HepG2 (cell line): ENCODE data around the gene PHKA1. TPM values are rescaled to one million over a fixed set of nuclear protein-coding genes. Genes with fewer than 3 reads are reported as not detected.

Source experiments
- ATAC-seq: fragments of 200-7000 bp; cut with Tn5 transposase; 3 replicates; pipeline ENCODE4 v1.9.1; 2020; ENCODE audit warnings: mild to moderate bottlenecking, moderate library complexity
- BruUV-seq: library from RNA; stranded (reverse); fragments of 400-500 nt; replicated peaks from 2 replicates; lab custom pipeline; 2021; lab: Mats Ljungman, UMichigan
- CTCF ChIA-PET: fragments of 300-600 bp; formaldehyde crosslinking; extraction: SDS; loops from one replicate; lab custom pipeline; 2021; ENCODE audit warnings: low total read pairs, inconsistent platforms, low intra/inter-chr PET ratio; lab: Yijun Ruan, JAX
- POLR2A ChIA-PET: fragments of 350-600 bp; sonication (Branson Sonifier 250); formaldehyde crosslinking; loops from one replicate; lab custom pipeline; 2020; ENCODE audit warnings: antibody characterized with exemption, inconsistent platforms; lab: Yijun Ruan, JAX
- DNase-seq: peaks from one replicate; pipeline ENCODE4 v3.0.0-alpha.2; 2015; ENCODE audit warnings: low spot score
- FAIRE-seq: peaks from 3 replicates; lab custom pipeline; 2011; peaks lifted over from hg19 to GRCh38; lab: Jason Lieb, UNC
- H2AFZ ChIP-seq: one replicate; pipeline ENCODE4 v1.6.1; 2011; ENCODE audit warnings: low read length, inconsistent platforms
- H3K27ac ChIP-seq: fragments of 300-600 bp; 3 replicates; pipeline ENCODE4 v1.8.0; 2011; ENCODE audit warnings: mixed run types, mild to moderate bottlenecking, mixed read lengths, low read length, inconsistent platforms; ENCODE audit not compliant: insufficient read depth; ENCODE audit errors: extremely low read length
- H3K27me3 ChIP-seq, 2 experiments: fragments of 200-600 bp in 1 of 2; 2 replicates in 1 of 2; 3 replicates in 1 of 2; pipeline versions ENCODE4 v1.6.0 to v1.8.0; 2011; ENCODE audit warnings: low read length in 2 of 2, mild to moderate bottlenecking in 2 of 2, moderate library complexity in 2 of 2, inconsistent platforms in 1 of 2; ENCODE audit not compliant: insufficient read depth in 2 of 2, control insufficient read depth in 1 of 2
- H3K36me3 ChIP-seq, 2 experiments: fragments of 200-600 bp in 1 of 2; replicated peaks in 1 of 2; 2 replicates in 1 of 2; 3 replicates in 1 of 2; pipeline versions ENCODE4 v1.5.1 to v1.8.0; 2011; ENCODE audit warnings: low read length in 2 of 2, inconsistent platforms in 1 of 2; ENCODE audit not compliant: insufficient read depth in 2 of 2, control insufficient read depth in 1 of 2
- H3K4me1 ChIP-seq: 2 replicates; pipeline ENCODE4 v1.5.1; 2012; ENCODE audit warnings: low read length, inconsistent platforms; ENCODE audit not compliant: insufficient read depth
- H3K4me2 ChIP-seq: 2 replicates; pipeline ENCODE4 v1.6.0; 2011; ENCODE audit warnings: low read depth, low read length, inconsistent platforms
- H3K4me3 ChIP-seq, 3 experiments: fragments of 200-600 bp in 1 of 3; sonication (generic), shearing (Covaris generic) in 1 of 3; replicated peaks in 1 of 3; 2 replicates each; pipeline ENCODE4 v1.5.1; 2011 to 2016; ENCODE audit warnings: low read length in 3 of 3, inconsistent platforms in 2 of 3, low read depth in 2 of 3, mild to moderate bottlenecking in 2 of 3, control low read depth in 1 of 3, mixed read lengths in 1 of 3; ENCODE audit not compliant: insufficient read depth in 1 of 3
- H3K79me2 ChIP-seq: one replicate; pipeline ENCODE4 v1.6.1; 2011; ENCODE audit warnings: low read length, inconsistent platforms; ENCODE audit not compliant: insufficient read depth
- H3K9ac ChIP-seq: 2 replicates; pipeline ENCODE4 v1.6.0; 2011; ENCODE audit warnings: mild to moderate bottlenecking, low read depth, low read length, inconsistent platforms; ENCODE audit not compliant: insufficient read depth
- H3K9me3 ChIP-seq: 2 replicates; pipeline ENCODE4 v1.5.1; 2012; ENCODE audit warnings: mild to moderate bottlenecking, low read length
- H4K20me1 ChIP-seq: 2 replicates; pipeline ENCODE4 v1.6.0; 2011; ENCODE audit warnings: inconsistent platforms, mild to moderate bottlenecking, low read length, moderate library complexity; ENCODE audit not compliant: insufficient read depth
- ARNT2 ChIP-seq: sonication (generic); formaldehyde crosslinking; IDR thresholded peaks from 2 replicates; pipeline ENCODE4 v1.8.0; 2022; ENCODE audit warnings: mild to moderate bottlenecking, low read depth, missing genetic modification reagents, moderate library complexity
- CREB1 ChIP-seq, 2 experiments: fragments of 450-650 bp in 1 of 2; IDR thresholded peaks; 2 replicates each; pipeline ENCODE4 v1.6.1; 2016 to 2017; ENCODE audit warnings: control low read depth in 1 of 2, mild to moderate bottlenecking in 1 of 2, missing compliant biosample characterization in 1 of 2, missing genetic modification characterization in 1 of 2
- HNF1B ChIP-seq: sonication (generic); formaldehyde crosslinking; IDR thresholded peaks from 2 replicates; pipeline ENCODE4 v1.5.1; 2020; ENCODE audit warnings: mild to moderate bottlenecking, moderate library complexity, missing genetic modification reagents
- MEIS2 ChIP-seq: sonication (generic); formaldehyde crosslinking; IDR thresholded peaks from 2 replicates; pipeline ENCODE4 v1.9.0; 2021; ENCODE audit warnings: mild to moderate bottlenecking, missing genetic modification reagents
- STAG1 ChIP-seq: sonication (generic); formaldehyde crosslinking; IDR thresholded peaks from 2 replicates; pipeline ENCODE4 v1.4.0; 2020; ENCODE audit warnings: missing genetic modification reagents
- TMF1 ChIP-seq: sonication (generic); formaldehyde crosslinking; IDR thresholded peaks from 2 replicates; pipeline ENCODE4 v1.8.1; 2022; ENCODE audit warnings: low read depth, missing genetic modification reagents
- WIZ ChIP-seq: sonication (generic); formaldehyde crosslinking; IDR thresholded peaks from 2 replicates; pipeline ENCODE4 v1.5.1; 2020; ENCODE audit warnings: mild to moderate bottlenecking, missing genetic modification reagents
- WGBS: methylation state at CpG from one replicate; pipeline ENCODE4 v1.1.6; 2017; ENCODE audit warnings: low lambda C conversion rate; 5-methylcytosine and 5-hydroxymethylcytosine counted together
- in situ Hi-C: cut with HindIII; loops from 2 replicates; pipeline ENCODE4 v1.10.0; 2017; ENCODE audit warnings: low pct_unique_long_range_greater_than_20kb; ENCODE audit not compliant: extremely low pct_ligation_motif_present
- intact Hi-C: fragments of 100-400 bp; cut with micrococcal nuclease; formaldehyde crosslinking; loops from one replicate; pipeline ENCODE4 v1.10.0; 2022; ENCODE audit not compliant: unreplicated experiment
- polyA plus RNA-seq, 8 experiments: library from polyadenylated mRNA; depleted of rRNA in 3 of 8; stranded (reverse) in 7 of 8; unstranded in 1 of 8; fragments of >200 nt; fragmentation: Illumina TruSeq in 4 of 8; extraction: Trizol in 4 of 8; gene quantifications; 2 replicates each; pipeline versions ENCODE4 v1.2.1 to v1.2.3, GENCODE V29; 2011 to 2016; ENCODE audit warnings: low read depth in 4 of 8, missing spikeins in 1 of 8, mixed read lengths in 1 of 8; ENCODE audit not compliant: insufficient read depth in 1 of 8
- total RNA-seq, 5 experiments: library from RNA; depleted of rRNA; stranded (reverse); fragments of >200 nt; fragmentation: Illumina TruSeq; extraction: Trizol; gene quantifications; 2 replicates each; pipeline ENCODE4 v1.2.3, GENCODE V29; 2016; ENCODE audit warnings: low read depth in 1 of 5
- TF ChIP-seq, protein P1 (sequence below): sonication (generic); formaldehyde crosslinking; IDR thresholded peaks from 2 replicates; pipeline ENCODE4 v1.5.0; 2020; ENCODE audit warnings: mild to moderate bottlenecking, missing genetic modification reagents, moderate library complexity
- TF ChIP-seq, protein P2 (sequence below): sonication (generic); formaldehyde crosslinking; IDR thresholded peaks from 2 replicates; pipeline ENCODE4 v1.5.0; 2020; ENCODE audit warnings: missing genetic modification reagents

PHKA1 gene
- total and polyA plus RNA-seq, 2 of the 13 experiments (the other 11 are each of a cell fraction or from before 2014, with no cell fraction given), result 5.4 to 6.6 TPM

DNA sequence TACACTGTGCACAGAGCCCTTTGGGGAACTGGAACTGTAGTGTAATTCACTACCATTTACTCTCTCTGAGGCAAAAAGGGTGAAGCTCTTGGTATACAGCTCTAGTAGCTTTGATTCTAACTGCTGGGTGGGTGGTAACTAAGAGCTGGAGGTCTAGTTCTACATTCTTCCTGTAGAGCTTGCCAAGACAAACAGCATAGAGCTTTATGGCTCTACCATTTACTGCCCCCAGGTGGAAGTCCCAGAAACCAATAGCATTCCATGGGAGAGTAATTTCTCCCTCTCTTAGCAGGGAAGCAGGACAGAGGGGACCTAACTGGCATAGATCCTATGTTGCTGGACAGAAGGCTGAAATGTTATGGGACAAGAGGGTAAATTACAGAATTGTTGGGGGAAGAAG is 168.1 kb downstream of the PHKA1 start:
- no peak overlapping the region for H2AFZ ChIP-seq
- no peaks in the 10 kb centered on the region for H3K36me3 ChIP-seq
- H3K4me3 ChIP-seq, result no peak overlapping the region
- H3K4me2 ChIP-seq, result no peak overlapping the region
- POLR2A ChIA-PET, result no interaction called here
- intact Hi-C loops, result no loop called here
- TF ChIP-seq WIZ (CRISPR knock-in tag), result no peak
- TF ChIP-seq, protein P1, sequence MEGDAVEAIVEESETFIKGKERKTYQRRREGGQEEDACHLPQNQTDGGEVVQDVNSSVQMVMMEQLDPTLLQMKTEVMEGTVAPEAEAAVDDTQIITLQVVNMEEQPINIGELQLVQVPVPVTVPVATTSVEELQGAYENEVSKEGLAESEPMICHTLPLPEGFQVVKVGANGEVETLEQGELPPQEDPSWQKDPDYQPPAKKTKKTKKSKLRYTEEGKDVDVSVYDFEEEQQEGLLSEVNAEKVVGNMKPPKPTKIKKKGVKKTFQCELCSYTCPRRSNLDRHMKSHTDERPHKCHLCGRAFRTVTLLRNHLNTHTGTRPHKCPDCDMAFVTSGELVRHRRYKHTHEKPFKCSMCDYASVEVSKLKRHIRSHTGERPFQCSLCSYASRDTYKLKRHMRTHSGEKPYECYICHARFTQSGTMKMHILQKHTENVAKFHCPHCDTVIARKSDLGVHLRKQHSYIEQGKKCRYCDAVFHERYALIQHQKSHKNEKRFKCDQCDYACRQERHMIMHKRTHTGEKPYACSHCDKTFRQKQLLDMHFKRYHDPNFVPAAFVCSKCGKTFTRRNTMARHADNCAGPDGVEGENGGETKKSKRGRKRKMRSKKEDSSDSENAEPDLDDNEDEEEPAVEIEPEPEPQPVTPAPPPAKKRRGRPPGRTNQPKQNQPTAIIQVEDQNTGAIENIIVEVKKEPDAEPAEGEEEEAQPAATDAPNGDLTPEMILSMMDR (CRISPR knock-in tag), result peak; percentile 24
- TF ChIP-seq, all 625 proteins: peak for 1
- Histone ChIP-seq H4K20me1 (no peaks in the 10 kb centered on the region), H3K27me3 (no peaks in the 10 kb centered on the region), H3K4me1 (no peaks in the 10 kb centered on the region), H3K79me2 (no peaks in the 10 kb centered on the region), H3K27ac (no peak overlapping the region), H3K9ac (no peak overlapping the region), H3K9me3 (no peaks in the 10 kb centered on the region)
- peak; percentile 37; the same call in 2 of the 3 replicates for ATAC-seq
- CTCF ChIA-PET, result no interaction called here
- peak; percentile 2 for DNase-seq
- in situ Hi-C loops, result loop anchor here (10.0 kb wide), 1 partner anchor 241 kb away; the partner anchor contains the start of gene CITED1
- no TSS peak for BruUV-seq
- peak; percentile 55 for FAIRE-seq

GRCh38 chrX:72540318-72540717 is 173.8 kb downstream of the PHKA1 start:
- ATAC-seq (no peak), FAIRE-seq (no peak), DNase-seq (peak; percentile 9)
- ChIA-PET POLR2A (no interaction called here), CTCF (interaction anchor here (1.1 to 1.8 kb wide), 2 partner anchors 242 to 295 kb away, joined by 6 read pairs; no protein-coding TSS in a partner anchor)
- H4K20me1 ChIP-seq, result no peaks in the 10 kb centered on the region
- intact Hi-C loops, result loop anchor here (1.0 kb wide), 1 partner anchor 242 kb away; no protein-coding TSS in a partner anchor
- H3K9ac ChIP-seq, result no peak overlapping the region
- H3K4me3 ChIP-seq, result no peak overlapping the region
- BruUV-seq, result no TSS peak
- no peaks in the 10 kb centered on the region for H3K9me3 ChIP-seq
- no peaks in the 10 kb centered on the region for H3K36me3 ChIP-seq
- whole genome bisulfite sequencing, result 67% methylated on average over 5 of the region's 5 CpGs
- TF ChIP-seq, protein P2, sequence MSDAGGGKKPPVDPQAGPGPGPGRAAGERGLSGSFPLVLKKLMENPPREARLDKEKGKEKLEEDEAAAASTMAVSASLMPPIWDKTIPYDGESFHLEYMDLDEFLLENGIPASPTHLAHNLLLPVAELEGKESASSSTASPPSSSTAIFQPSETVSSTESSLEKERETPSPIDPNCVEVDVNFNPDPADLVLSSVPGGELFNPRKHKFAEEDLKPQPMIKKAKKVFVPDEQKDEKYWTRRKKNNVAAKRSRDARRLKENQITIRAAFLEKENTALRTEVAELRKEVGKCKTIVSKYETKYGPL (CRISPR knock-in tag), result peak; percentile 56; the same call in 1 of the 2 replicates
- TF ChIP-seq, protein P1 (CRISPR knock-in tag), result peak; percentile 34; the same call in 1 of the 2 replicates
- TF ChIP-seq ARNT2 (CRISPR knock-in tag), result no peak
- TF ChIP-seq STAG1 (CRISPR knock-in tag), result peak; percentile 40; the same call in 1 of the 2 replicates
- TF ChIP-seq TMF1, result no peak
- TF ChIP-seq MEIS2 (CRISPR knock-in tag), result no peak
- TF ChIP-seq HNF1B (CRISPR knock-in tag), result no peak
- TF ChIP-seq CREB1 (IDR thresholded peaks at IDR 0.05), result no peak
- no peak for TF ChIP-seq CREB1 (CRISPR knock-in tag; IDR thresholded peaks at IDR 0.05)
- H3K4me2 ChIP-seq, result no peak overlapping the region
- in situ Hi-C loops, result loop anchor here (10.0 kb wide), 1 partner anchor 236 kb away; the partner anchor contains the start of gene CITED1
- H3K27me3 ChIP-seq, result no peaks in the 10 kb centered on the region
- no peaks in the 10 kb centered on the region for H3K4me1 ChIP-seq
- H2AFZ ChIP-seq, result no peak overlapping the region
- no peaks in the 10 kb centered on the region for H3K79me2 ChIP-seq
- H3K27ac ChIP-seq, result no peak overlapping the region
